Right lobe of liver (tissue), 4 donors: Measurements from ENCODE around the gene DAAM1.

Source experiments
- POLR2A ChIP-seq: fragments of 450-650 bp; IDR thresholded peaks from one replicate; pipeline ENCODE4 v1.6.1; 2017; ENCODE audit warnings: antibody characterized with exemption, mild to moderate bottlenecking
- TF ChIP-seq, protein P1 (sequence below), 4 donors: fragments of 200-600 bp in 3 of 4; fragments of 450-650 bp in 1 of 4; IDR thresholded peaks; one replicate each; pipeline versions ENCODE4 v1.5.1 to v1.8.0; 2016 to 2022; ENCODE audit warnings: antibody characterized with exemption in 4 of 4, mild to moderate bottlenecking in 2 of 4
- donor health status: DM: no; HTN: no; CAD: no.
- donor health status: DM: no; HTN: no; CAD: no.
- donor health status: DM: no; HTN: yes; CAD: no.

DNA sequence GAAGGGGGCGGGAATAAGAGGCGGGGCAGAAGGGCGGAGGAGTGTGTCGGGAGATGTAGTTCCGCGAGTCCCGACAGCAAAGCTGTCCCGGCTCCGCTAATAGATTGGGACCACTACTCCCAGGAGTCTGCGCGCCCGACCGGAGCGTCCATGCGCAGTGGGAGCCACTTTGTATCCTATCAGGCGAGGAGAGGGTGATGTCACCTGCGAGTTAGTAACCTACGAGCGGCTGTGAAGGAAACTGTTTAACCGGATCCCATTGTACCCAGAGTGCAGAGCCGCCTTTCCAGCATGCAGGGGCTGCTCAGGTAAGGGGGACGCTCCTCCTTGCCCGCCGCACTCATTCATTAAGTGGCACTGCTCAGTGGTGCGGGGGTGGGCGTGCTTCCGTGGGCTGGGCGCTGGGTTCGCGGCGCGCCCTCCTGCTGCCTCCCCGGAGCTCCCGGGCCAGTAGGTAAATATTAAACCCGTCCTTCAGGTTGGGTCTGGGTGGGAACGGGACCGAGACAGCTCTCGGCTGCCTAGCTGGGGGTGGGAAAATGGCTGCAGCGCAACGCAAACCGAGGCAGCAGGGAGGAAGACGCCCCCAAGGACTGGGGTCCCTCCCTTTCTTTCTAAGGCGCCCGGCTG, at the start of gene DAAM1:
- TF ChIP-seq, protein P1, sequence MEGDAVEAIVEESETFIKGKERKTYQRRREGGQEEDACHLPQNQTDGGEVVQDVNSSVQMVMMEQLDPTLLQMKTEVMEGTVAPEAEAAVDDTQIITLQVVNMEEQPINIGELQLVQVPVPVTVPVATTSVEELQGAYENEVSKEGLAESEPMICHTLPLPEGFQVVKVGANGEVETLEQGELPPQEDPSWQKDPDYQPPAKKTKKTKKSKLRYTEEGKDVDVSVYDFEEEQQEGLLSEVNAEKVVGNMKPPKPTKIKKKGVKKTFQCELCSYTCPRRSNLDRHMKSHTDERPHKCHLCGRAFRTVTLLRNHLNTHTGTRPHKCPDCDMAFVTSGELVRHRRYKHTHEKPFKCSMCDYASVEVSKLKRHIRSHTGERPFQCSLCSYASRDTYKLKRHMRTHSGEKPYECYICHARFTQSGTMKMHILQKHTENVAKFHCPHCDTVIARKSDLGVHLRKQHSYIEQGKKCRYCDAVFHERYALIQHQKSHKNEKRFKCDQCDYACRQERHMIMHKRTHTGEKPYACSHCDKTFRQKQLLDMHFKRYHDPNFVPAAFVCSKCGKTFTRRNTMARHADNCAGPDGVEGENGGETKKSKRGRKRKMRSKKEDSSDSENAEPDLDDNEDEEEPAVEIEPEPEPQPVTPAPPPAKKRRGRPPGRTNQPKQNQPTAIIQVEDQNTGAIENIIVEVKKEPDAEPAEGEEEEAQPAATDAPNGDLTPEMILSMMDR (IDR thresholded peaks at IDR 0.05), result no peak
- TF ChIP-seq POLR2A, result peak; percentile 97
